GM12872 (cell line): ENCODE data around the gene TMEM63A.

ENCODE experiments used
- CTCF ChIP-seq: IDR thresholded peaks from 3 replicates; pipeline ENCODE4 v1.5.1; 2011; ENCODE audit warnings: low read depth, mild to moderate bottlenecking, low read length, moderate library complexity; ENCODE audit not compliant: insufficient read depth

TMEM63A gene

GRCh38 chr1:225914947-225915346 lies 32.8 kb upstream of the TMEM63A start:
- TF ChIP-seq CTCF, result no peak

- TF ChIP-seq CTCF, result no peak
Measured at GRCh38 chr1:225914391-225914790, 32.2 kb upstream of the TMEM63A start.

GRCh38 chr1:225911191-225912130 lies 29.3 kb upstream of the TMEM63A start:
- peak; percentile 87 for TF ChIP-seq CTCF

- no peak for TF ChIP-seq CTCF
Measured at GRCh38 chr1:225909477-225909876, 27.3 kb upstream of the TMEM63A start.

- no peak for TF ChIP-seq CTCF
Measured at GRCh38 chr1:225908773-225909172, 26.6 kb upstream of the TMEM63A start.

- TF ChIP-seq CTCF, result no peak
Measured at GRCh38 chr1:225908013-225908640, 25.9 kb upstream of the TMEM63A start.

- TF ChIP-seq CTCF, result no peak
Measured at GRCh38 chr1:225907341-225907740, 25.2 kb upstream of the TMEM63A start.
